Right forelimb (tissue), 1 donor: Measurements from ENCODE around the gene RAD51B.

Experiments
- DNase-seq: peaks from one replicate; pipeline ENCODE4 v3.0.0-alpha.2; 2018

RAD51B gene

GRCh38 chr14:68507544-68508081, 688.0 kb downstream of the RAD51B start:
- DNase-seq = peak; percentile 32

GRCh38 chr14:68508581-68508980, 689.0 kb downstream of the RAD51B start:
- no peak for DNase-seq

DNA sequence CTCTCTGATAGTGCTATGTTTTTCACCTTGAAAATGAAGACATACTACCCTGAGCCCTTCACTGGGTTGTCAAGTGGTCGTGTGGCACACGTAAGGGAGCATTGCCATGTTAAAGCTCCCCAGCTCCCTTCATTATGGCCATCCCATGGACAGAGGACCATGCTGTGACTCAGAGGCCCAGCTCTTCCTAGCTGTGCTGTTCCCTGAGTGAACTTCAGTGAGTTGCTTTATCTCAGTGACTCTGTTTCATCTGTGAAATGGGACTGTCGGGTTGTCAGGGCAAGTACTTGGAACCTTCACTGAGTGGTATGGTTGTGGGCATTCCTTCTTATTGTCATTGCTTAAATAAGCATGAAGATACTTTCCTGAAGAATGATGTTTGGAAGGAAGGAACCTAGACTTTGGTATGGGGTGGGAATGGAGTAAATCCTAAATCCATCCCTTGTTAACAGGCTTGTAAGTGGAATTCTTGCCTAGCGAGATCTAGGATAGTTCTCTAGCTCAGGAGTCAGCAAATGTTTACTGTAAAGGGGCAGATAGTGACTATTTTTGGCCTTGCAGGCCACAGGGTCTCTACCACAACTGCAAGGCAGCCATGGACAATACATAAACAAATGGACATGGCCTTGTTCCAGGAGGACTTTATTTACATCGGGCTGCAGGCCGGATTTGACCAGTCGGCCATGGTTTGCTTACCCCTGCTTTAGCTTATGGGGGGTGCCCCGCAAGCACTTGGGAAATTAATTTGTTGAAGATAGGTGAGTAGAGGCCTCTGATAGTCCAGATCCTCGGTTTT, 689.8 kb downstream of the RAD51B start:
- DNase-seq = no peak

GRCh38 chr14:68510201-68511128, 690.9 kb downstream of the RAD51B start:
- peak; percentile 84 for DNase-seq

GRCh38 chr14:68511129-68512047, 691.8 kb downstream of the RAD51B start:
- no peak for DNase-seq

DNA sequence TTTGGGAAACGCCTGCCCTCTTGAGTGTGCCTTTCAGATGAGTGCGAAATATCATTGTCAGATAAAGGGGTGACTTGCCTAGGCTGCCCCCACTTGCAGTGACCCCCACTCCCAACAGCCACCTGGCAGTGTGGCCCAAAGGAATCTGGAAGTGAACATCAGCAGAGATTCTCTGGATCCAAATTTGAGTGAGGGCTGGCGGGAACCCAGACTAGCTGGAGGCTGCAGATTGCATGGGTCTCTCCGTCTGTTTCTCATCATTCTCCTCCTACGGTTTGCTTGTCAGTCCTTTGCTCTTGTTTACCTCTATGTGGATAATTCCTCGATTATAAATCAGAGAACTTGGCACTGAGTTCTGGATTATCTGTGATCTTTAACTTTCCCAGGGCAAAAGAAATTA, 692.5 kb downstream of the RAD51B start:
- no peak for DNase-seq

DNA sequence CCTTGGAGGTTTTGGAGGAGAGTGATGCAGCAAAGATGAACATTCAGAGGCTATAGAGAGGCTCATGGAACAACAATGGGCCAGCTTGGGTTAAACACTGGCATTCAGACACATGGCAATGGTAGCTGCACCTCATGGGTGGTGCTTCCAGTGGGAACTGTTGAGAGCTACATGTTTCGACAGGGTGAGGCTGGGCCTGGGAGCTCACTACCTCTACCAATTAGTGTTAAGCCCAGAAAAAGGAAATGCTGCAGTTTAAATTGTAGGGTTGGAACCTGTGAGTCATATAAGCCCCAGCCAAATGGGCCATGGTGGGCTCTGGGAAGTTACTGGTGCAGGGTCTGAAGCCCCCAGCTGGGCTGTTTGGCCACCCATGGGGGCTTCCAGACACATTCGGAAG, 693.6 kb downstream of the RAD51B start:
- no peak for DNase-seq

GRCh38 chr14:68513838-68514607, 694.4 kb downstream of the RAD51B start:
- DNase-seq = no peak

- DNase-seq = no peak
Observed at GRCh38 chr14:68514608-68515194, 695.1 kb downstream of the RAD51B start.

DNA sequence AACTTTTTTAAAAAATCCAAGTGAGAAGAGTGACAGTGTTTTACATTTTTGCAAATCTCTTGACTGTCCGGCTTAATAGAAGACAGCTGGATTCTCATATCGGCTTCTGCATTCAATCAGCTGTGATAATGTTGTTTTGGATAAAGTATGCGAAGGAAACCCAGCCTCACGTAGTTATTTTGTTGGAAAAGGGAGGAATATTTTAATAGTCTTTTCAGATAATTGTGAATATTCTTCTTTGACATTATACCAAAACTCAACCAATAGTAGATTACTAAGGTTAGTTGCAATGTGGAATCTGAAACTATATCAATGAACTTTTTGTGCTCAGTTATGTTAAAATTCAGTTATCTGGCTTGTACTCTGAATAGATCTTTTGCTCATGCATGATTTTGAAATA, 696.8 kb downstream of the RAD51B start:
- DNase-seq = no peak

DNA sequence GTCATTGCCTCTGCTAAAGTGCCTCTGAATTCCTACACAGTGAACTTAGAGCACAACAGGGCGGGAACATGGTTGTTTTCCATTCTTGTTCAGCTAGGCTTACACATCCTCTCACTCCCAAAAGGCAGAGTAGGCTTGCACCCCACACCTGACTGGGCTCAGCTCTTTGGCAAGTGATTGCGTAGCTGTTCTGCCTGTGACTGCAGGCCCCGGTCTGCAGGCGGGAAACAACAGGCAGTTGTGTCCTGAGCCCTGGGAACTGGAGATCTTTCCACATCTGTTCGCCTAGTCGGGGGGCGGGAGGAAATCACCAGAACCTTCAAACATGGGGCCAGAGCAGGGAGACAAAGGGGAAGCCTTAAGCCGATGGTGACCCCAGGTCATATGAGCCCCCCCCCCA, 698.6 kb downstream of the RAD51B start:
- DNase-seq = no peak

DNA sequence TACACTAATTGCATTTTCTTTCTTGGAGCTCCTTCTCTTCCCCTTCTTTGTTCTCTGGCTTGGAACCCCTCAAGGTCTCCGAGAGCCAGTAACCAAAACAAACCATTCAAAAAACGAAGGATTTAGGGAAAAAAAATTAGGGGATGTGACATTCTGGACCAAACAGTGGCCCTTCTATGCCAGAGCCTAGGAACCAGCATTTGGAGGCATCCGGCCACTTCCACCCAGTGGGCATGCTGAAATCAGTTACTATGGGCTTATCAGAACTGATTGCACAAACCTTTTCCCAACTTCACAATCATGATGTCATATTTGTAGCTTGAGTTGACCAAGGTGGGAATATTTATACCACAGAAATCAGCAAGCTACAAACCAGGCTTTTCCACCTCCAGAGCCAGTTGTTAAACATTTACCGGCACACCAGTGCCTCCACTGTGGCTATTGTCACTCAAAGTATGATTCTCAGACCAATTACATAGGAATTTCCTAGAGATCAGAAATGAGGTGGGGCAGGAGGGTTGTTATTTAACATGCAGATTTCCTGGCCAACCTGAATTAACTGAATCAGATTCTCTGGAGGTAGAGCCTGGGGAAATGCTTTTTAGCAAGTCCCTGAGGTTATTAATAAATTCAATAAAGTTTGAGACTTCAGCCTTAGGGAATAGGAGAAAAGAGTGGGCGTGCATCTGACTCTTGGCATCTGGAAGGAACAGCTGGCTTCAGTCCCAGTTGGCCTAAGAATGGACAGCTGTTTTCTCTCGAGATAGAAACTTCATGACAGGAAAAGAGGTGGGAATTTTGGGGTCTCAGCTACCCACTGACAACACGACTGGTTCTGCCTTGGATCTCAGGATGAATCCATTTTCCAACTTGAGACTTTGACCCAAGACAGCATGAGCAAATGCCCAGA, 699.4 kb downstream of the RAD51B start:
- DNase-seq = no peak

- DNase-seq = no peak
Observed at GRCh38 chr14:68519671-68520187, 700.1 kb downstream of the RAD51B start.

- DNase-seq = no peak
Observed at GRCh38 chr14:68520637-68521556, 701.3 kb downstream of the RAD51B start.

GRCh38 chr14:68521557-68521901, 702.0 kb downstream of the RAD51B start:
- no peak for DNase-seq

DNA sequence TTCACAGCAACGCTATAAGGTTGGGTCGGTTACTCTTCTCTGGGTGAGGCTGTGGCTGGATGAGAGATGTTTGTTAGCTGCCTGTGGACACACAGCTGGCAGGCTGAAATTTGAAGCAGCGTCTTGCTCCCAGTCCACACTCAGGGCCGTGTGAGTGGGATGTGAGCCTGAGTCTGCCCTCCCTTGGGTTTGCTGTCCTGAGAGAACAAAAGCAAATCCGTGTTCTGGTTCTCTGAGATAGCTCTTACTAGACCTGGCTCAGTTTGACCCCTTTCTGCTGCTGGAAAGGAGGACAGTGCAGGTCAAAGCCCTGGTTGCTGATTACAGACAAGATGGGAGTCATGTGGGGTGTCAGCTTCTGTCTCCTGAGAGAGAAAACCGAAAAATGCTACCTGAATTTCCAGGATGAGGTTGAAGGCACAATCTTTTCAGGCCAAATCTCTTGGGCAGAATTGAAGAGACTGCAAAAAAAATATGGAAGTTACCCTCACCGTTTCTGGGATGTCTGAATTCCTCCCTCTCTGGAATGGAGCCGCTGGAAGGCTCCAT, 702.5 kb downstream of the RAD51B start:
- no peak for DNase-seq

DNA sequence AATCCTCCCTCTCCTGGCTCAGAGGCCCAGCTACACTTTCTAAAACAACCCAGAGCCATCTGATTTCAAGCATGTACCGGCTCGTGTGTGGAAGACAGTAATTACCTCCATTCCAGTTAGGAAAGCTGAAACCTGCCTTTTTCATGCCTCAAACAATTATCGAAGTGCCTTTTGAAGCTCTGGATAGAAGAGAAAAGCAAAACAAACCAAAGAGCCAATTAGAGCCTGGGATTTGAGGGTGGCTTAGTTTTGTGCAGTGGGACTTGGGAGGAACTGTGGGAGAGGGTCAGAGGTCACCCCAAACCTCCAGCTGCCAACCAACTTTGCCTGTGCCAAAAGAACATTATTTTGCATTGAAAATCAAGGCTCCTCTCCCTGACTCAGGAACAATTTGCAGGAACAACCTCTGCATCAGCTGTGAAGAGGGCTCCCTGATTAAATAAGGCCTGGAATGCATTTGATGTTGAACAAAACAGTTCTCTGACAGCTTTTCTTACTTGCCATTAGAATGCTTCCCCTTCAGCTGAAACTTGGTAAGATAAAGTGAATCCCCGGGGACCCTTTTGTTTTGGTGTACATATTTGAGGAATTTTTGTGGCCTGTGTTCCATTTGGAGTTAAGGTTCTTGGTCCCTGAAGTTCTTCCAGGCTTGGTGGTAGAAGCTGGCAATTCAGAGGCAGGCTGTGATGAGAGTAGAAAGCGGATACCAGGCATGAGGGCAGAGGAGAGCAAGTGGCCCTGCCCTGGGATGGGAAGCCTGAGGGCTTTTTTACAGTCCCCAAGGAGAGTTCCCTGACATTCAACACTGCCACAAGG, 703.1 kb downstream of the RAD51B start:
- DNase-seq = peak; percentile 57

DNA sequence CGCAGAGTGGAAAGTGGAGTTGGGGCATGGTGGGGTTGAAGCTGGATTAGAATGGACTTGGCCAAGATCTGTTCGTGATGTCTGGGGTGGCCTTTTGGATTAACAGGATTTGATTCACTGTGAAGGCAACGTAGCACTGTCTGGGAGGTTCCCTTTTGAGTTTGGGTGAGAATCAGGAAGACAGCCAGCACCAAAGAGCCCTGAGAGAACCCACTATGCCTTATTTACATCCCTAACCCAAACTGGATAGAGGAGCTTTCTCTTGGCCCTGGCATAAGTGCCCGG, 703.7 kb downstream of the RAD51B start:
- DNase-seq = no peak
